ENCODE results near the gene PCDHGB5. TPM values are rescaled to one million over a fixed set of nuclear protein-coding genes. Genes with fewer than 3 reads are reported as not detected.
"Not testable (repeated sequence)": the region's sequence is repeated elsewhere in the genome, so short reads cannot be mapped to it uniquely, and the experiment has no call there.

PCDHGB5 gene
- total RNA-seq, 1 donor from 2014 or later: 7.2 TPM

GRCh38 chr5:141430332-141431113, 32.8 kb downstream of the PCDHGB5 start, which contains the start of gene PCDHGA12:
Gene PCDHGA12, plus strand, starts transcription at chr5:141430507. Its CDS starts 253 bp downstream, at chr5:141430760.
- intact Hi-C loops (cut with DNase I): no loop called here
- DNase-seq (no peak), ATAC-seq (ENCODE audit: poor library complexity) (peak; percentile 91)

DNA sequence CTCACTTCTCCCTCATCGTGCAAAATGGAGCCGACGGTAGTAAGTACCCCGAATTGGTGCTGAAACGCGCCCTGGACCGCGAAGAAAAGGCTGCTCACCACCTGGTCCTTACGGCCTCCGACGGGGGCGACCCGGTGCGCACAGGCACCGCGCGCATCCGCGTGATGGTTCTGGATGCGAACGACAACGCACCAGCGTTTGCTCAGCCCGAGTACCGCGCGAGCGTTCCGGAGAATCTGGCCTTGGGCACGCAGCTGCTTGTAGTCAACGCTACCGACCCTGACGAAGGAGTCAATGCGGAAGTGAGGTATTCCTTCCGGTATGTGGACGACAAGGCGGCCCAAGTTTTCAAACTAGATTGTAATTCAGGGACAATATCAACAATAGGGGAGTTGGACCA, 33.5 kb downstream of the PCDHGB5 start:
- intact Hi-C loops (cut with DNase I): no loop called here
- DNase-seq (no peak), ATAC-seq (ENCODE audit: poor library complexity) (peak; percentile 38)

DNA sequence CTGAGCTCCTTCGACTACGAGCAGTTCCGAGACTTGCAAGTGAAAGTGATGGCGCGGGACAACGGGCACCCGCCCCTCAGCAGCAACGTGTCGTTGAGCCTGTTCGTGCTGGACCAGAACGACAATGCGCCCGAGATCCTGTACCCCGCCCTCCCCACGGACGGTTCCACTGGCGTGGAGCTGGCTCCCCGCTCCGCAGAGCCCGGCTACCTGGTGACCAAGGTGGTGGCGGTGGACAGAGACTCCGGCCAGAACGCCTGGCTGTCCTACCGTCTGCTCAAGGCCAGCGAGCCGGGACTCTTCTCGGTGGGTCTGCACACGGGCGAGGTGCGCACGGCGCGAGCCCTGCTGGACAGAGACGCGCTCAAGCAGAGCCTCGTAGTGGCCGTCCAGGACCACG, 34.6 kb downstream of the PCDHGB5 start:
- ATAC-seq (ENCODE audit: poor library complexity); intact Hi-C loops (cut with DNase I); DNase-seq: not testable (repeated sequence)

DNA sequence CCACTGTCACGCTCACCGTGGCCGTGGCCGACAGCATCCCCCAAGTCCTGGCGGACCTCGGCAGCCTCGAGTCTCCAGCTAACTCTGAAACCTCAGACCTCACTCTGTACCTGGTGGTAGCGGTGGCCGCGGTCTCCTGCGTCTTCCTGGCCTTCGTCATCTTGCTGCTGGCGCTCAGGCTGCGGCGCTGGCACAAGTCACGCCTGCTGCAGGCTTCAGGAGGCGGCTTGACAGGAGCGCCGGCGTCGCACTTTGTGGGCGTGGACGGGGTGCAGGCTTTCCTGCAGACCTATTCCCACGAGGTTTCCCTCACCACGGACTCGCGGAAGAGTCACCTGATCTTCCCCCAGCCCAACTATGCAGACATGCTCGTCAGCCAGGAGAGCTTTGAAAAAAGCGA, 35.0 kb downstream of the PCDHGB5 start:
- intact Hi-C loops (cut with DNase I); ATAC-seq (ENCODE audit: poor library complexity); DNase-seq: not testable (repeated sequence)

DNA sequence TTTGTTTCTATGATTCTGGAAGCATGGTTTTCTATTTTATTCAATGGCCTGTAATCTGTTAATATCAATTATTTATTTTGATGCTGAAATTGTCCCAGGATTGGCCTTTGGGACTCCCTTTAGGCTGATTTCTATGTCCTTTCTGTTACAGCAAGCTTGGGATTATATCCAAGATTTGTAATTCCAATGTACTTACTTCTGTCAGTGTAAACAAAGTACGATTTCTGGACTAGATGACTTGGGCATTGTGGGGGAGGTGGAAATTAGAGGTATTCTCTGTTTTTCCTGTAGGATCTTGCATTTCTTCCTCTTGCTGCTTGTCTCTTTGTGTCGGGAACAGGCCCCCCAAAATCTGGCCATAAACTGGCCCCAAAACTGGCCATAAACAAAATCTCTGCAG, 36.3 kb downstream of the PCDHGB5 start:
- no peak for DNase-seq
- intact Hi-C loops (cut with DNase I): no loop called here
- ATAC-seq (ENCODE audit: poor library complexity): no peak

GRCh38 chr5:141437221-141437620, 39.5 kb downstream of the PCDHGB5 start:
- ATAC-seq (ENCODE audit: poor library complexity): no peak
- intact Hi-C loops (cut with DNase I): no loop called here

GRCh38 chr5:141439411-141440141, 41.8 kb downstream of the PCDHGB5 start:
- DNase-seq: no peak
- ATAC-seq (ENCODE audit: poor library complexity): peak; percentile 50
- intact Hi-C loops (cut with DNase I): no loop called here

More at GRCh38 chr5:141437221-141437620, 39.5 kb downstream of the PCDHGB5 start:
- DNase-seq: no peak

GRCh38 chr5:141440341-141440740, 42.6 kb downstream of the PCDHGB5 start:
- intact Hi-C loops (cut with DNase I): no loop called here
- ATAC-seq (ENCODE audit: poor library complexity) (no peak), DNase-seq (no peak)

DNA sequence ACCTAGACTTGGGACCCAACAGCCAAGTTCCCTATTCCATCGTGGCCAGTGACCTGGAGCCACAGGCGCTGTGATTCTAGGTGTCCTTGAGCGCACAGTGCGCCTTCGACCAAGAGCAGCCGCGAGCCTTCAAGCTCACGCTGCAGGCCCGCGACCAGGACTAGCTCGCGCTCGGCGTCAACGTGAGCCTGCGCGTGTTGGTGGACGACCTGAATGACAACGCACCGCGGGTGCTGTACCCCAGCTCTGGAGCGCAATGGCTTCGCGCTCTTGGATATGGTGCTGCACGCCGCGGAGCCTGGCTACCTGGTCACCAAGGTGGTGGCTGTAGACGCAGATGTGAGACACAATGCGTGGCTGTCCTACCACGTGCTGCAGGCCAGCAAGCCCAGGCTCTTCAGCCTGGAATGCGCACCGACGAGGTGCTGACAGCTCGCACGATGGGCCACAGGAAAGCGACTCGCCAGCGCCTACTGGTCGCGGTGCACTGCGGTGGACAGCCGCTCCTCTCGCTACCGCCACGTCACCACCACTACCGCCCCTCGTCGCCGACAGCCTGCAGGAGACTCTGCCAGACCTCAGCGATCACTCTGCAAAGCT, 43.9 kb downstream of the PCDHGB5 start:
- ATAC-seq (ENCODE audit: poor library complexity) (peak; percentile 88), DNase-seq (peak; percentile 63)
- intact Hi-C loops (cut with DNase I): no loop called here

Other genes starting within 250 kb of the PCDHGB5 start
- gene PCDHB6, start 247.9 kb upstream of the PCDHGB5 start, total RNA-seq: 0.35 TPM
- gene PCDHB7, start 225.3 kb upstream of the PCDHGB5 start, total RNA-seq: 0.62 TPM
- gene PCDHB8, start 220.2 kb upstream of the PCDHGB5 start, total RNA-seq: 2.1 TPM
- gene PCDHB16, start 215.6 kb upstream of the PCDHGB5 start, total RNA-seq: 2.2 TPM
- gene PCDHB9, start 210.8 kb upstream of the PCDHGB5 start, total RNA-seq: 0.81 TPM
- 0.81 TPM for gene PCDHB10, start 205.6 kb upstream of the PCDHGB5 start, total RNA-seq
- gene PCDHB11, start 198.3 kb upstream of the PCDHGB5 start, total RNA-seq: 0.73 TPM
- gene PCDHB12, start 189.2 kb upstream of the PCDHGB5 start, total RNA-seq: 1.0 TPM
- gene PCDHB13, start 184.0 kb upstream of the PCDHGB5 start, total RNA-seq: 2.8 TPM
- 3.3 TPM for gene PCDHB14, start 174.6 kb upstream of the PCDHGB5 start, total RNA-seq
- gene PCDHB15, start 152.6 kb upstream of the PCDHGB5 start, total RNA-seq: 3.9 TPM
- 0.16 TPM for gene SLC25A2, start 93.9 kb upstream of the PCDHGB5 start, total RNA-seq
- 101 TPM for gene TAF7, start 77.2 kb upstream of the PCDHGB5 start, total RNA-seq
- 2.7 TPM for gene PCDHGA1, start 67.4 kb upstream of the PCDHGB5 start, total RNA-seq
- 6.5 TPM for gene PCDHGA2, start 59.2 kb upstream of the PCDHGB5 start, total RNA-seq
- gene PCDHGA3, start 54.1 kb upstream of the PCDHGB5 start, total RNA-seq: 13.0 TPM
- 7.8 TPM for gene PCDHGB1, start 47.8 kb upstream of the PCDHGB5 start, total RNA-seq
- gene PCDHGA4, start 42.9 kb upstream of the PCDHGB5 start, total RNA-seq: 9.3 TPM
- 9.2 TPM for gene PCDHGB2, start 38.0 kb upstream of the PCDHGB5 start, total RNA-seq
- gene PCDHGA5, start 33.8 kb upstream of the PCDHGB5 start, total RNA-seq: 6.6 TPM
- gene PCDHGB3, start 27.7 kb upstream of the PCDHGB5 start, total RNA-seq: 7.6 TPM
- gene PCDHGA6, start 24.1 kb upstream of the PCDHGB5 start, total RNA-seq: 6.7 TPM
- 7.7 TPM for gene PCDHGA7, start 15.2 kb upstream of the PCDHGB5 start, total RNA-seq
- 5.8 TPM for gene PCDHGB4, start 10.2 kb upstream of the PCDHGB5 start, total RNA-seq
- gene PCDHGA8, start 5.3 kb upstream of the PCDHGB5 start, total RNA-seq: 10.1 TPM
- 4.3 TPM for gene PCDHGA9, start 4.8 kb downstream of the PCDHGB5 start, total RNA-seq
- 6.2 TPM for gene PCDHGB6, start 10.1 kb downstream of the PCDHGB5 start, total RNA-seq
- 5.4 TPM for gene PCDHGA10, start 15.0 kb downstream of the PCDHGB5 start, total RNA-seq
- 9.8 TPM for gene PCDHGB7, start 19.7 kb downstream of the PCDHGB5 start, total RNA-seq
- gene PCDHGA11, start 23.1 kb downstream of the PCDHGB5 start, total RNA-seq: 5.1 TPM
- 4.9 TPM for gene PCDHGA12, start 32.6 kb downstream of the PCDHGB5 start, total RNA-seq
- gene PCDHGC3, start 78.0 kb downstream of the PCDHGB5 start, total RNA-seq: 17.1 TPM
- gene PCDHGC4, start 87.1 kb downstream of the PCDHGB5 start, total RNA-seq: 3.0 TPM
- 3.0 TPM for gene PCDHGC5, start 91.1 kb downstream of the PCDHGB5 start, total RNA-seq
- gene DIAPH1, start 221.1 kb downstream of the PCDHGB5 start, total RNA-seq: 32.0 TPM
- gene HDAC3, start 238.9 kb downstream of the PCDHGB5 start, total RNA-seq: 29.1 TPM
- 0.86 TPM for gene RELL2, start 239.1 kb downstream of the PCDHGB5 start, total RNA-seq